HEK293T (cell line): Measurements from ENCODE around the gene RNLS.

Source experiments
- CTCF ChIA-PET: fragments of 350-600 bp; formaldehyde crosslinking; extraction: SDS; loops from one replicate; lab custom pipeline; 2021; ENCODE audit warnings: antibody characterized with exemption, inconsistent platforms; lab: Yijun Ruan, JAX
- POLR2A ChIA-PET: fragments of 350-600 bp; formaldehyde crosslinking; extraction: SDS; loops from one replicate; lab custom pipeline; 2020; ENCODE audit warnings: antibody characterized with exemption, inconsistent platforms; lab: Yijun Ruan, JAX
- DNase-seq: peaks from one replicate; pipeline ENCODE4 v3.0.0; 2012; ENCODE audit warnings: mixed read lengths; ENCODE audit errors: extremely low spot score
- ARNT ChIP-seq: fragments of 450-650 bp; IDR thresholded peaks from 2 replicates; pipeline ENCODE4 v1.6.1; 2017; ENCODE audit warnings: mild to moderate bottlenecking
- BHLHE40 ChIP-seq: fragments of 450-650 bp; IDR thresholded peaks from 2 replicates; pipeline ENCODE4 v1.6.1; 2016; ENCODE audit warnings: mild to moderate bottlenecking, moderate library complexity, borderline replicate concordance
- CTBP1 ChIP-seq: fragments of 450-650 bp; IDR thresholded peaks from 2 replicates; pipeline ENCODE4 v1.6.1; 2016; ENCODE audit warnings: borderline replicate concordance
- ELF4 ChIP-seq: fragments of 450-650 bp; IDR thresholded peaks from 2 replicates; pipeline ENCODE4 v1.6.1; 2017; ENCODE audit warnings: antibody characterized with exemption
- FOXA1 ChIP-seq: fragments of 450-650 bp; IDR thresholded peaks from 2 replicates; pipeline ENCODE4 v1.6.1; 2016; ENCODE audit warnings: mild to moderate bottlenecking
- FOXK2 ChIP-seq: fragments of 450-650 bp; IDR thresholded peaks from 2 replicates; pipeline ENCODE4 v1.6.1; 2016; ENCODE audit warnings: mild to moderate bottlenecking
- FOXM1 ChIP-seq: fragments of 450-650 bp; IDR thresholded peaks from 2 replicates; pipeline ENCODE4 v1.6.1; 2017; ENCODE audit warnings: mild to moderate bottlenecking, borderline replicate concordance
- HDGF ChIP-seq: fragments of 450-650 bp; IDR thresholded peaks from 2 replicates; pipeline ENCODE4 v1.6.1; 2017; ENCODE audit warnings: antibody characterized with exemption, borderline replicate concordance
- L3MBTL2 ChIP-seq: fragments of 450-650 bp; conservative IDR thresholded peaks from 2 replicates; pipeline ENCODE4 v1.6.1; 2016; ENCODE audit warnings: mild to moderate bottlenecking
- LEF1 ChIP-seq: fragments of 450-650 bp; IDR thresholded peaks from 2 replicates; pipeline ENCODE4 v1.6.1; 2017; ENCODE audit warnings: mild to moderate bottlenecking, borderline replicate concordance
- NFRKB ChIP-seq: fragments of 450-650 bp; IDR thresholded peaks from 2 replicates; pipeline ENCODE4 v1.6.1; 2016; ENCODE audit warnings: mild to moderate bottlenecking, moderate library complexity
- SP1 ChIP-seq: fragments of 450-650 bp; IDR thresholded peaks from 2 replicates; pipeline ENCODE4 v1.6.1; 2017
- SUZ12 ChIP-seq: fragments of 450-650 bp; IDR thresholded peaks from 2 replicates; pipeline ENCODE4 v1.6.1; 2016; ENCODE audit warnings: mild to moderate bottlenecking
- TARDBP ChIP-seq: fragments of 450-650 bp; IDR thresholded peaks from 2 replicates; pipeline ENCODE4 v1.6.1; 2016
- ZNF384 ChIP-seq: fragments of 450-650 bp; IDR thresholded peaks from 2 replicates; pipeline ENCODE4 v1.6.1; 2016
- TF ChIP-seq, protein P1 (sequence below): fragments of 450-650 bp; IDR thresholded peaks from 2 replicates; pipeline ENCODE4 v1.6.1; 2016

RNLS gene

GRCh38 chr10:88232029-88232895 lies 350.9 kb downstream of the RNLS start:
- POLR2A ChIA-PET: no interaction called here
- no peak for DNase-seq
- CTCF ChIA-PET: no interaction called here
- TF ChIP-seq ZNF384 (no peak), SUZ12 (no peak), FOXM1 (no peak), NFRKB (no peak), ELF4 (no peak), L3MBTL2 (no peak), CTBP1 (no peak), FOXK2 (no peak), TARDBP (no peak)
- TF ChIP-seq, protein P1, sequence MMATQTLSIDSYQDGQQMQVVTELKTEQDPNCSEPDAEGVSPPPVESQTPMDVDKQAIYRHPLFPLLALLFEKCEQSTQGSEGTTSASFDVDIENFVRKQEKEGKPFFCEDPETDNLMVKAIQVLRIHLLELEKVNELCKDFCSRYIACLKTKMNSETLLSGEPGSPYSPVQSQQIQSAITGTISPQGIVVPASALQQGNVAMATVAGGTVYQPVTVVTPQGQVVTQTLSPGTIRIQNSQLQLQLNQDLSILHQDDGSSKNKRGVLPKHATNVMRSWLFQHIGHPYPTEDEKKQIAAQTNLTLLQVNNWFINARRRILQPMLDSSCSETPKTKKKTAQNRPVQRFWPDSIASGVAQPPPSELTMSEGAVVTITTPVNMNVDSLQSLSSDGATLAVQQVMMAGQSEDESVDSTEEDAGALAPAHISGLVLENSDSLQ: no peak

DNA sequence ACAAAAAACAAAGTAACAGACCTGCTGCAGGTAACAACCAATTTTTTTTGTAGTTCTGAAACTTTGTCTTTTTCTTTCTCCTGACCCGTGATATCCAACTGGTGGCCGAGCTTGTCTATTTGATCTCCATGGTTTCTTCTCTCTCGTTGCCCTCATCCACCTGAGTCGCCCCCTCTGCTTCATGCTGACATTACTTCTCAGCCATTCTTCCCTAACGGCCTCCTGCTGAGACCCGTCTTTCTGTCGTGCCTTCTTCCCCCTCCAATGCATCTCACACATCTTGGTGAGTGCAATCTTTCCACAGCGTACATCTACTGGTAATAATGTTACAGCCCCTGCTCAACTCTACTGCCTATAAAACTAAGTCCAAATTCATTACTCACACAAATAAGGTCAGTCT lies 352.9 kb downstream of the RNLS start:
- TF ChIP-seq LEF1: no peak
- no peak for TF ChIP-seq HDGF
- CTCF ChIA-PET: no interaction called here
- POLR2A ChIA-PET: no interaction called here

DNA sequence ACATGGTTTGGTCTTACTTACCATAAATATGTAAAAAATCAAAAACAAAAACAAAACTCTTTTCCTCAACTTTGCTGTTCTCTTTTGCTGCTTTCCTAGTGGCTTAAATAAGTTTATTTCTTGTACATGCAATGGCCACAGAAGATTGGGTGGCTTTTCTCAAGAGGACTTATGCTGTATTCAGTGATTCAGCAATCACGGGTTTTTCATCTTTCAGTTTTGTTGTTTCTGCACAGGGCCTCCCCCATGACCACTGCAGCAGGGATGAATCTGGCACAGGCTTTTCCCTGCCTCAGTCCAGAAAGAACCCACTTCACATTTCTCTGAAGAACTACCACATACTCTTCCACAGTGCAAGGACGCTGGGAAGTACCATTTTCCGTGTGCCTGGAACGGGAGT lies 355.0 kb downstream of the RNLS start:
- DNase-seq: no peak
- ChIA-PET CTCF (no interaction called here), POLR2A (no interaction called here)
- TF ChIP-seq ELF4: no peak
- no peak for TF ChIP-seq NFRKB
- no peak for TF ChIP-seq FOXM1
- no peak for TF ChIP-seq HDGF
- no peak for TF ChIP-seq ZNF384
- TF ChIP-seq BHLHE40: no peak
- TF ChIP-seq LEF1: no peak
- TF ChIP-seq TARDBP: no peak
- no peak for TF ChIP-seq SUZ12
- TF ChIP-seq SP1: no peak
- no peak for TF ChIP-seq ARNT
- no peak for TF ChIP-seq FOXA1
- no peak for TF ChIP-seq FOXK2
- no peak for TF ChIP-seq L3MBTL2
- no peak for TF ChIP-seq CTBP1
- TF ChIP-seq, protein P1: no peak

More for the DNA sequence above, 352.9 kb downstream of the RNLS start:
- DNase-seq: no peak

- DNase-seq: no peak
- ChIA-PET POLR2A (no interaction called here), CTCF (no interaction called here)
- TF ChIP-seq HDGF (no peak), BHLHE40 (no peak)
Measured at GRCh38 chr10:88227342-88228018, 355.6 kb downstream of the RNLS start.

- ChIA-PET POLR2A (no interaction called here), CTCF (no interaction called here)
- no peak for DNase-seq
- no peak for TF ChIP-seq L3MBTL2
- TF ChIP-seq, protein P1: no peak
- no peak for TF ChIP-seq BHLHE40
- no peak for TF ChIP-seq FOXM1
- TF ChIP-seq SP1: no peak
- no peak for TF ChIP-seq FOXA1
- TF ChIP-seq CTBP1: no peak
- TF ChIP-seq ZNF384: no peak
- no peak for TF ChIP-seq NFRKB
- TF ChIP-seq ARNT: no peak
- TF ChIP-seq TARDBP: no peak
- TF ChIP-seq HDGF: no peak
- no peak for TF ChIP-seq FOXK2
- no peak for TF ChIP-seq LEF1
Measured at GRCh38 chr10:88226891-88227290, 356.2 kb downstream of the RNLS start.

GRCh38 chr10:88226071-88226659 lies 357.0 kb downstream of the RNLS start:
- CTCF ChIA-PET: no interaction called here

More at GRCh38 chr10:88226071-88226659, 357.0 kb downstream of the RNLS start:
- TF ChIP-seq SP1 (no peak), ELF4 (no peak), LEF1 (no peak), BHLHE40 (no peak), FOXK2 (no peak), L3MBTL2 (no peak), HDGF (no peak), ARNT (no peak), CTBP1 (no peak), FOXM1 (no peak), SUZ12 (no peak), ZNF384 (no peak)
- TF ChIP-seq, protein P1: no peak
- no peak for DNase-seq
- POLR2A ChIA-PET: no interaction called here
